HepG2 (cell line): ENCODE results near the gene ARFGAP1. TPM values are rescaled to one million over a fixed set of nuclear protein-coding genes. Genes with fewer than 3 reads are reported as not detected.

Experiments used
- ATAC-seq: fragments of 200-7000 bp; cut with Tn5 transposase; 3 replicates; pipeline ENCODE4 v1.9.1; 2020; ENCODE audit warnings: mild to moderate bottlenecking, moderate library complexity
- BruUV-seq: library from RNA; stranded (reverse); fragments of 400-500 nt; replicated peaks from 2 replicates; lab custom pipeline; 2021; lab: Mats Ljungman, UMichigan
- CTCF ChIA-PET: fragments of 300-600 bp; formaldehyde crosslinking; extraction: SDS; loops from one replicate; lab custom pipeline; 2021; ENCODE audit warnings: low total read pairs, inconsistent platforms, low intra/inter-chr PET ratio; lab: Yijun Ruan, JAX
- POLR2A ChIA-PET: fragments of 350-600 bp; sonication (Branson Sonifier 250); formaldehyde crosslinking; loops from one replicate; lab custom pipeline; 2020; ENCODE audit warnings: antibody characterized with exemption, inconsistent platforms; lab: Yijun Ruan, JAX
- DNase-seq: peaks from one replicate; pipeline ENCODE4 v3.0.0-alpha.2; 2015; ENCODE audit warnings: low spot score
- FAIRE-seq: peaks from 3 replicates; lab custom pipeline; 2011; peaks lifted over from hg19 to GRCh38; lab: Jason Lieb, UNC
- H2AFZ ChIP-seq: one replicate; pipeline ENCODE4 v1.6.1; 2011; ENCODE audit warnings: low read length, inconsistent platforms
- H3K27ac ChIP-seq: fragments of 300-600 bp; 3 replicates; pipeline ENCODE4 v1.8.0; 2011; ENCODE audit warnings: mixed run types, mild to moderate bottlenecking, mixed read lengths, low read length, inconsistent platforms; ENCODE audit not compliant: insufficient read depth; ENCODE audit errors: extremely low read length
- H3K27me3 ChIP-seq, 2 experiments: fragments of 200-600 bp in 1 of 2; 2 replicates in 1 of 2; 3 replicates in 1 of 2; pipeline versions ENCODE4 v1.6.0 to v1.8.0; 2011; ENCODE audit warnings: low read length in 2 of 2, mild to moderate bottlenecking in 2 of 2, moderate library complexity in 2 of 2, inconsistent platforms in 1 of 2; ENCODE audit not compliant: insufficient read depth in 2 of 2, control insufficient read depth in 1 of 2
- H3K36me3 ChIP-seq, 2 experiments: fragments of 200-600 bp in 1 of 2; replicated peaks in 1 of 2; 2 replicates in 1 of 2; 3 replicates in 1 of 2; pipeline versions ENCODE4 v1.5.1 to v1.8.0; 2011; ENCODE audit warnings: low read length in 2 of 2, inconsistent platforms in 1 of 2; ENCODE audit not compliant: insufficient read depth in 2 of 2, control insufficient read depth in 1 of 2
- H3K4me1 ChIP-seq: 2 replicates; pipeline ENCODE4 v1.5.1; 2012; ENCODE audit warnings: low read length, inconsistent platforms; ENCODE audit not compliant: insufficient read depth
- H3K4me2 ChIP-seq: 2 replicates; pipeline ENCODE4 v1.6.0; 2011; ENCODE audit warnings: low read depth, low read length, inconsistent platforms
- H3K4me3 ChIP-seq, 3 experiments: fragments of 200-600 bp in 1 of 3; sonication (generic), shearing (Covaris generic) in 1 of 3; replicated peaks in 1 of 3; 2 replicates each; pipeline ENCODE4 v1.5.1; 2011 to 2016; ENCODE audit warnings: low read length in 3 of 3, inconsistent platforms in 2 of 3, low read depth in 2 of 3, mild to moderate bottlenecking in 2 of 3, control low read depth in 1 of 3, mixed read lengths in 1 of 3; ENCODE audit not compliant: insufficient read depth in 1 of 3
- H3K79me2 ChIP-seq: one replicate; pipeline ENCODE4 v1.6.1; 2011; ENCODE audit warnings: low read length, inconsistent platforms; ENCODE audit not compliant: insufficient read depth
- H3K9ac ChIP-seq: 2 replicates; pipeline ENCODE4 v1.6.0; 2011; ENCODE audit warnings: mild to moderate bottlenecking, low read depth, low read length, inconsistent platforms; ENCODE audit not compliant: insufficient read depth
- H3K9me3 ChIP-seq: 2 replicates; pipeline ENCODE4 v1.5.1; 2012; ENCODE audit warnings: mild to moderate bottlenecking, low read length
- H4K20me1 ChIP-seq: 2 replicates; pipeline ENCODE4 v1.6.0; 2011; ENCODE audit warnings: inconsistent platforms, mild to moderate bottlenecking, low read length, moderate library complexity; ENCODE audit not compliant: insufficient read depth
- CHD2 ChIP-seq: IDR thresholded peaks from 2 replicates; pipeline ENCODE4 v1.6.1; 2011; ENCODE audit warnings: low read depth, low read length, improper control_type of control experiment
- CHD4 ChIP-seq: fragments of 200-600 bp; sonication (generic); IDR thresholded peaks from 2 replicates; pipeline ENCODE4 v1.7.0; 2017; ENCODE audit warnings: mild to moderate bottlenecking, low read length, borderline replicate concordance
- DZIP1 ChIP-seq: sonication (generic); formaldehyde crosslinking; IDR thresholded peaks from 2 replicates; pipeline ENCODE4 v1.5.0; 2020; ENCODE audit warnings: mild to moderate bottlenecking, missing genetic modification reagents
- GATA4 ChIP-seq: sonication (generic); IDR thresholded peaks from 2 replicates; pipeline ENCODE4 v1.6.1; 2016; ENCODE audit warnings: antibody characterized with exemption, low read depth, borderline replicate concordance
- JUND ChIP-seq: sonication (generic); formaldehyde crosslinking; IDR thresholded peaks from 2 replicates; pipeline ENCODE4 v1.8.0; 2022; ENCODE audit warnings: mild to moderate bottlenecking, missing genetic modification reagents
- MEIS1 ChIP-seq: sonication (generic); formaldehyde crosslinking; IDR thresholded peaks from 2 replicates; pipeline ENCODE4 v1.9.0; 2021; ENCODE audit warnings: mild to moderate bottlenecking, missing genetic modification reagents, moderate library complexity, borderline replicate concordance
- MNT ChIP-seq: fragments of 450-650 bp; IDR thresholded peaks from 2 replicates; pipeline ENCODE4 v1.6.1; 2016
- NPAS2 ChIP-seq: sonication (generic); formaldehyde crosslinking; IDR thresholded peaks from 2 replicates; pipeline ENCODE4 v1.8.0; 2022; ENCODE audit warnings: mild to moderate bottlenecking, missing genetic modification reagents, borderline replicate concordance
- PAX8 ChIP-seq: sonication (generic); formaldehyde crosslinking; IDR thresholded peaks from 2 replicates; pipeline ENCODE4 v1.8.0; 2022; ENCODE audit warnings: mild to moderate bottlenecking, missing genetic modification reagents, borderline replicate concordance
- RBM22 ChIP-seq: fragments of 200-400 bp; formaldehyde crosslinking; optimal IDR thresholded peaks from 2 replicates; pipeline ENCODE3; 2017; ENCODE audit warnings: mild to moderate bottlenecking, low read length, moderate library complexity
- RXRA ChIP-seq: sonication (generic); formaldehyde crosslinking; IDR thresholded peaks from 2 replicates; pipeline ENCODE4 v1.5.1; 2020; ENCODE audit warnings: missing genetic modification reagents
- SRSF4 ChIP-seq: fragments of 200-400 bp; formaldehyde crosslinking; IDR thresholded peaks from one replicate; pipeline ENCODE4 v1.6.1; 2018; ENCODE audit warnings: mild to moderate bottlenecking, low read depth, low read length, moderate library complexity; ENCODE audit not compliant: poor library complexity, severe bottlenecking
- TGIF2 ChIP-seq: IDR thresholded peaks from 2 replicates; pipeline ENCODE4 v1.6.1; 2016; ENCODE audit warnings: control low read depth, missing compliant biosample characterization
- ZFP62 ChIP-seq: sonication (generic); formaldehyde crosslinking; IDR thresholded peaks from 2 replicates; pipeline ENCODE4 v1.4.0; 2020; ENCODE audit warnings: missing genetic modification reagents
- ZNF160 ChIP-seq: sonication (generic); formaldehyde crosslinking; IDR thresholded peaks from 2 replicates; pipeline ENCODE4 v1.8.0; 2022; ENCODE audit warnings: mild to moderate bottlenecking, inconsistent platforms, missing genetic modification reagents
- ZNF530 ChIP-seq: sonication (generic); formaldehyde crosslinking; IDR thresholded peaks from 2 replicates; pipeline ENCODE4 v1.5.0; 2020; ENCODE audit warnings: low read depth, mild to moderate bottlenecking, missing genetic modification reagents
- ZNF605 ChIP-seq: sonication (generic); formaldehyde crosslinking; IDR thresholded peaks from 2 replicates; pipeline ENCODE4 v1.8.0; 2022; ENCODE audit warnings: mild to moderate bottlenecking, missing genetic modification reagents
- ZNF660 ChIP-seq: sonication (generic); formaldehyde crosslinking; IDR thresholded peaks from 2 replicates; pipeline ENCODE4 v1.5.1; 2020; ENCODE audit warnings: mild to moderate bottlenecking, low read depth, missing genetic modification reagents, borderline replicate concordance
- ZNF761 ChIP-seq: sonication (generic); formaldehyde crosslinking; conservative IDR thresholded peaks from 2 replicates; pipeline ENCODE4 v1.4.0; 2020; ENCODE audit warnings: mild to moderate bottlenecking, missing genetic modification reagents
- ZNF891 ChIP-seq: sonication (generic); formaldehyde crosslinking; IDR thresholded peaks from 2 replicates; pipeline ENCODE4 v1.5.0; 2020; ENCODE audit warnings: mild to moderate bottlenecking, missing genetic modification reagents
- ZSCAN21 ChIP-seq: sonication (generic); formaldehyde crosslinking; IDR thresholded peaks from 2 replicates; pipeline ENCODE4 v1.8.0; 2022; ENCODE audit warnings: mild to moderate bottlenecking, missing genetic modification reagents, moderate library complexity, borderline replicate concordance
- ZSCAN29 ChIP-seq: sonication (generic); formaldehyde crosslinking; conservative IDR thresholded peaks from 2 replicates; pipeline ENCODE4 v1.4.0; 2020; ENCODE audit warnings: mild to moderate bottlenecking, missing genetic modification reagents
- WGBS: methylation state at CpG from one replicate; pipeline ENCODE4 v1.1.6; 2017; ENCODE audit warnings: low lambda C conversion rate; 5-methylcytosine and 5-hydroxymethylcytosine counted together
- in situ Hi-C: cut with HindIII; loops from 2 replicates; pipeline ENCODE4 v1.10.0; 2017; ENCODE audit warnings: low pct_unique_long_range_greater_than_20kb; ENCODE audit not compliant: extremely low pct_ligation_motif_present
- intact Hi-C: fragments of 100-400 bp; cut with micrococcal nuclease; formaldehyde crosslinking; loops from one replicate; pipeline ENCODE4 v1.10.0; 2022; ENCODE audit not compliant: unreplicated experiment
- polyA plus RNA-seq, 8 experiments: library from polyadenylated mRNA; depleted of rRNA in 3 of 8; stranded (reverse) in 7 of 8; unstranded in 1 of 8; fragments of >200 nt; fragmentation: Illumina TruSeq in 4 of 8; extraction: Trizol in 4 of 8; gene quantifications; 2 replicates each; pipeline versions ENCODE4 v1.2.1 to v1.2.3, GENCODE V29; 2011 to 2016; ENCODE audit warnings: low read depth in 4 of 8, missing spikeins in 1 of 8, mixed read lengths in 1 of 8; ENCODE audit not compliant: insufficient read depth in 1 of 8
- total RNA-seq, 5 experiments: library from RNA; depleted of rRNA; stranded (reverse); fragments of >200 nt; fragmentation: Illumina TruSeq; extraction: Trizol; gene quantifications; 2 replicates each; pipeline ENCODE4 v1.2.3, GENCODE V29; 2016; ENCODE audit warnings: low read depth in 1 of 5

ARFGAP1 gene
- total and polyA plus RNA-seq, 2 of the 13 experiments (the other 11 are each of a cell fraction or from before 2014, with no cell fraction given): 132 TPM

- Histone ChIP-seq H3K4me3 (no peak overlapping the region), H3K9me3 (no peaks in the 10 kb centered on the region), H4K20me1 (peaks cover 9% of the 10 kb centered on the region; the same call in 1 of the 2 replicates), H3K4me2 (no peak overlapping the region), H2AFZ (no peak overlapping the region), H3K27me3 (peaks cover under 1 to 19% of the 10 kb centered on the region in 2 experiments; a peak in 3 of 5 replicates), H3K79me2 (no peaks in the 10 kb centered on the region), H3K4me1 (peaks cover 15% of the 10 kb centered on the region), H3K36me3 (peaks cover 29 to 33% of the 10 kb centered on the region in 2 experiments), H3K9ac (no peak overlapping the region), H3K27ac (no peak overlapping the region)
- FAIRE-seq: no peak
- ChIA-PET POLR2A (no interaction called here), CTCF (no interaction called here)
- DNase-seq: no peak
- 93% methylated on average over 28 of the region's 28 CpGs for WGBS
- intact Hi-C loops (no loop called here), in situ Hi-C loops (no loop called here)
- ATAC-seq: no peak
- BruUV-seq: TSS peak; percentile 33
- TF ChIP-seq MEIS1 (CRISPR knock-in tag) (no peak), NPAS2 (no peak), MNT (no peak), RXRA (no peak), SRSF4 (no peak), RBM22 (peak; percentile 22), CHD2 (no peak), ZSCAN29 (no peak), CHD4 (no peak), ZNF160 (CRISPR knock-in tag) (no peak), JUND (no peak), GATA4 (no peak), DZIP1 (CRISPR knock-in tag) (peak; percentile 60; the same call in 1 of the 2 replicates), ZSCAN21 (CRISPR knock-in tag) (no peak), TGIF2 (CRISPR knock-in tag) (no peak), ZNF660 (CRISPR knock-in tag) (no peak), ZNF891 (CRISPR knock-in tag) (peak; percentile 32; the same call in 1 of the 2 replicates), ZNF530 (CRISPR knock-in tag) (no peak), ZFP62 (CRISPR knock-in tag) (no peak), ZNF761 (CRISPR knock-in tag) (no peak), ZNF605 (CRISPR knock-in tag) (no peak), PAX8 (CRISPR knock-in tag) (no peak)
Observed at GRCh38 chr20:63288581-63289251, 16.1 kb downstream of the ARFGAP1 start.
